Measurements from ENCODE around the gene KMT2D.

- TF ChIP-seq CTCF (IDR thresholded peaks at IDR 0.05) (no peak), EP300 (IDR thresholded peaks at IDR 0.05) (no peak)
These were observed 47.9 kb downstream of the KMT2D start for GRCh38 chr12:49012739-49013138.
